Adrenal gland (tissue), 5 donors: Measurements from ENCODE around the gene TMX4.

ENCODE experiments used
- POLR2A ChIP-seq, 2 donors: fragments of 450-650 bp; IDR thresholded peaks; one replicate each; pipeline ENCODE4 v1.6.1; 2017; ENCODE audit warnings: antibody characterized with exemption in 2 of 2, mild to moderate bottlenecking in 2 of 2, moderate library complexity in 1 of 2
- TF ChIP-seq, protein P1 (sequence below), 6 experiments: fragments of 450-650 bp in 4 of 6; fragments of 200-600 bp in 2 of 6; sonication (generic) in 1 of 6; IDR thresholded peaks; 1 replicate in 5 of 6; 2 replicates in 1 of 6; pipeline versions ENCODE4 v1.5.1 to v1.8.0; 2016 to 2021; ENCODE audit warnings: antibody characterized with exemption in 6 of 6, mild to moderate bottlenecking in 2 of 6, moderate library complexity in 1 of 6
- donor health status: DM: no; HTN: no; CAD: no.

DNA sequence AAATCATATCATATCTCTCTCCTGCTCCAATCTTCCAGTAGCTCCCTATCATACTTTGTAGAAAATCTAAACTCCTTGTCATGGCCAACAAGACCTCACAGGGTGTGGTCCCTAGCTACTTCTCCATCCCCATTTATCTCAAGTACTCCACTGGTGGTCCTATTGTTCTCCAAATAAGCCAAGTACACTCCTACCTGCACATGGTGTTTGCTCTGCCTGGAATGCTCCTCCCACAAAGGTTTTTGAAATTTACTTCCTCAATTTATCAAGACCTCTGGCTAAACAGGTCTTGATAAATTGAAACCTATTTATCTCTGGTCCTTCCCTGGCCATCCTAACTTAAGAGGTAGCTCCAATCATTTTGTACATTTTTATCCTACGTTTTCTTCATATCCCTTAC is 12.1 kb downstream of the TMX4 start:
- TF ChIP-seq, protein P1, sequence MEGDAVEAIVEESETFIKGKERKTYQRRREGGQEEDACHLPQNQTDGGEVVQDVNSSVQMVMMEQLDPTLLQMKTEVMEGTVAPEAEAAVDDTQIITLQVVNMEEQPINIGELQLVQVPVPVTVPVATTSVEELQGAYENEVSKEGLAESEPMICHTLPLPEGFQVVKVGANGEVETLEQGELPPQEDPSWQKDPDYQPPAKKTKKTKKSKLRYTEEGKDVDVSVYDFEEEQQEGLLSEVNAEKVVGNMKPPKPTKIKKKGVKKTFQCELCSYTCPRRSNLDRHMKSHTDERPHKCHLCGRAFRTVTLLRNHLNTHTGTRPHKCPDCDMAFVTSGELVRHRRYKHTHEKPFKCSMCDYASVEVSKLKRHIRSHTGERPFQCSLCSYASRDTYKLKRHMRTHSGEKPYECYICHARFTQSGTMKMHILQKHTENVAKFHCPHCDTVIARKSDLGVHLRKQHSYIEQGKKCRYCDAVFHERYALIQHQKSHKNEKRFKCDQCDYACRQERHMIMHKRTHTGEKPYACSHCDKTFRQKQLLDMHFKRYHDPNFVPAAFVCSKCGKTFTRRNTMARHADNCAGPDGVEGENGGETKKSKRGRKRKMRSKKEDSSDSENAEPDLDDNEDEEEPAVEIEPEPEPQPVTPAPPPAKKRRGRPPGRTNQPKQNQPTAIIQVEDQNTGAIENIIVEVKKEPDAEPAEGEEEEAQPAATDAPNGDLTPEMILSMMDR (IDR thresholded peaks at IDR 0.05): no peak
- no peak for TF ChIP-seq POLR2A (IDR thresholded peaks at IDR 0.05)
